DMS53 treated with DMSO at 0.1 percent for 48 hours (cell line): ENCODE results near the gene HSD11B1.

Experiments used
- DNase-seq: peaks from one replicate; lab custom pipeline; 2025; ENCODE audit not compliant: unreplicated experiment; lab: John Stamatoyannopoulos, UW

HSD11B1 gene

DNA sequence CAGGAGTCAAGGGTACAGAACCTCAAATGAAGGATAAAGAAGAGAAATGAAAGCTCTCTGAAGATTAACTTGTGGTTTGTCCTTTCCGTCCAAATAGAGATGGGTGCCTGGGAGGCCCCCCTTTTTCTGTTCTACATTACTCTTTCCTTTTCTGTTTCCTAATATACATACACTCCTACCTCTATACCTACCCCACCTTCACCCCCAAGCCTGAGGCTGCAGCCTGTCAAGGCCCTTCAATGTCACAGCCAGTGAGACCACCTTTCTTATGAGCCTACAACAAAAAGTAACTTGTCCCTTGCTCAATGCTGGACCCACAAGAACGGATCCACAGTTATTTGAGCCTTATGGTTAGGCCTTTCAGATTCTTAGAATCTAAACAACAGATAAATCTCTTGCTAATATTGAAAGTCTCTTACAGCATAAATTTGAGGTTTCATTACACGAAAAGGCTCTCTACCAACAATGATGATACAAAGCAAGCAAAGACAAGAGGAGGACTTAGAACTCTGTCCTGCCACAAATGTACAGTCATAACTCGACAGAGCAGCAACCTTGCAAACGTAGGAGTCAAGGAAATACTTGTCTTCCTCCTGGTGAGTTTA lies 47.1 kb downstream of the HSD11B1 start:
- DNase-seq = no peak

DNA sequence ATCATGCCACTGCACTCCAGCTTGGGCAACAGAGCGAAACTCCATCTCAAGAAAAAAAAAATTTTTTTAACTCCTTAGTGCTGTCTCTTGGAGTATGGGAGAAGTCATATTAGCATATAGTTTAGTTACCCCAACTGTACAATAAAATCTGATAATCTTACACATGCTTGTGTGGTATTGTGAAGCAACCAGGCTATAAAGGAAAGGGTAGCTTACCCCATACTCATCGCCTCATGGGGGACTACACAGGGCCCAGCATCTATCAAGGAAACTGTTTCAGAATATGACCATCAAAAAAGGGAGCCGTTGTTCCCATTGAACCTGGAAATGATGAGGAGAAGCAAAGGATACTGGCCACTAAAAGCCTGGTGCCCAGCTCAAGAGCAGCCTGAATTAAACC lies 48.2 kb downstream of the HSD11B1 start:
- no peak for DNase-seq

DNA sequence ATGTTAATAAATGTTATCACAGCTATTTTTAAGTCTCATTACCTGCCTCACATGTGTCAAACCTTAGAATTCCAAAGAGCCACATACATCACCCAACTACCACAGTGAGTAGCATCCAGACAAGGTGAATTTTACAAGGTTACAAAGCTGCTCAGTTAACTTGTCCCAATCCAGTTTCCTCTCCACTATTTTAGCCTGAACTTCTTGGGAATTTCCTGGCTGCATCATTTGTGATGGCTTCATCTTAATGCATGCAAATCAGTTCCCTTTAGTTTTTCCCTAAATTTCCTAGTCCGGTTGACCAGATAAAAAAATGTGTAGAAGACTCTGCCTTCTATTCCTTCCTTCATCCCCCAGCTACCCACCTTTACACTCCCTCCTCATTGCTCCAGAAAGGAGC lies 50.6 kb downstream of the HSD11B1 start:
- no peak for DNase-seq

DNA sequence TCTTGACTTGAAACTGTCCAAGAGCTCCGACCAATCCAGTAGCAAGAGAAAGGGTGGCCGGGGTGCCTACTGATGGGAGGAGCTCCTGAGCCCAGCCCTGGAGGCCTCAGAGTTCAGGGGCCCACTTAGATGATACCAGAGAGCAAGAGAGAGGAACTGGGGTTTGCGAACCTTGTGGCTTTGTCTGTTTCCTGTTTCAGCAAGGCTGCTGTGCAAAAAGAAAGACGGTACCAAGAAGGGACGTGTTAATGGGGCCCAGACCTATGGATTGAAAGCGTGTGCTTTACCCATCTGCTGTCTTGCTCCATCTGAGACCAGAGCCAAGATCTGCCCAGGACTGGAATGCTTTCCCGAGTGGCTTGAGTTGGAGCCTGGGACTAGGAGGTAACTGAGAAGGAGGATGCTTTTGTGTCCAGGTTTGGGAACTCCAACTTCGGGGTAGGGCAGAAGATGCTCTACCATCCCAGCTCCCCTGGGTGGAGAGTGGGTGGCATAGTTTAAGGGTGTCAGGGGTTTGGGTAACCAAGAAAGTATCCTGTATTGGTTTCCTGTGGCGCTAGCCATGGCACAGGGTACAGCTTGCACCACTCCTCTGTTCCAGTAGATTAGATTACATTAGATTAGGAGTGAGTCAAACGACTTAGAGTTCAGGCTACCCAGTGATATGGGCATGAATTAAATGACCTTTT lies 51.4 kb downstream of the HSD11B1 start, which contains the start of gene TRAF3IP3:
TRAF3IP3 (plus strand) TSS at position 128 of the 689 bp plus-strand sequence. CDS start 3,987 bp downstream, outside the sequence.
- no peak for DNase-seq

- no peak for DNase-seq
These were observed 52.2 kb downstream of the HSD11B1 start for GRCh38 chr1:209756615-209757445.

GRCh38 chr1:209758400-209758799 lies 53.8 kb downstream of the HSD11B1 start:
- no peak for DNase-seq

GRCh38 chr1:209759829-209760359 lies 55.2 kb downstream of the HSD11B1 start:
- no peak for DNase-seq

DNA sequence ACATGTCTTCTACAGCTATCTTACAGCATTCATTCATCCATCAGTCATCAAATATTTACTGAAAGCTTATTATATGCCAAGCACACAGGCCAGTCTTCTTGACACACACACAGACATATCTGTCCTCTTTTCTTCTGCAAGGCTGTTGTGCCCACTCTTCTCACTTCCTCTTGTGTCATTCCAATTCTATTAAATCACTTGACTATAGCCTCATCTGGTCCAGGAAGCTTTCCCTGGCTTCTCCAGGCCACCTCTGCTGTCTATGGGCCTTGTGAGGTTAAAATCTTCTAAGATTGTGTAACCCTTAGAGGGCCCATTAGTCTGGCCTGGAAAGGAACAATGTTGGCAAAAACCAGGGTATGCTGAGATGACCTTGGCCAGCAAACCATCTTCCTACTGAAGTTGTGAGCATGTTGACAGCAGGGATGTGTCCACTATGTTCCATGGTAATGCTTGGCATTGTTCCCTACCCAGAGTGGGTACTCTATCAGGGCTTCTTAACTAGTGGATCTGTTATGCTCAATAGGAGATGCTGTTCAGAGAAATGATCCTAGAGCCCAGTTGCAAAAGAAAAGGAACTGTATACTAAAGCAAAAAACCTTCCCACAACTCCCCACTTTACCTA lies 56.5 kb downstream of the HSD11B1 start:
- no peak for DNase-seq

GRCh38 chr1:209766051-209766450 lies 61.4 kb downstream of the HSD11B1 start:
- DNase-seq = no peak

- no peak for DNase-seq
These were observed 62.5 kb downstream of the HSD11B1 start for GRCh38 chr1:209767096-209767495.

- no peak for DNase-seq
These were observed 63.1 kb downstream of the HSD11B1 start for GRCh38 chr1:209767706-209768105.

- no peak for DNase-seq
These were observed 63.7 kb downstream of the HSD11B1 start for GRCh38 chr1:209768354-209768774.

- no peak for DNase-seq
These were observed 64.7 kb downstream of the HSD11B1 start for GRCh38 chr1:209769171-209769904.

- no peak for DNase-seq
These were observed 65.3 kb downstream of the HSD11B1 start for GRCh38 chr1:209769971-209770370.

- DNase-seq = no peak
These were observed 66.2 kb downstream of the HSD11B1 start for GRCh38 chr1:209770636-209771415.

DNA sequence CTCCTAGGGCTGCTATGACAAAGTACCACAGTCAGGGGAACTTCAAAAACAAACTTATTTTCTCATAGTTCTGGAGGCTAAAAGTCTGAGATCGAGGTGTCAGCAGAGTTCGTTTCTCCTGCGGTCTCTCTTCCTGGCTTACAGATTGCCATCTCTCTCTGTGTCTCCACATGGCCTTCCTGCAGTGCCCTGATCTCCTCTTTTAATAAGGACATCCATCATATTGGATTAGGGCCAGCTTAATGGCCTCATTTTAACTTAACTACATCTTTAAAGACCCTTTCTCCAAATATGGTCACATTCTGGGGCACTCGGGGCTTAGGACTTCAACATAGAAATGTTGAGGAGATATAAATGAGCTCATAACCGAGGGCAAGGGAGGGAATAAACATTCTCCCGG lies 67.5 kb downstream of the HSD11B1 start:
- no peak for DNase-seq

DNA sequence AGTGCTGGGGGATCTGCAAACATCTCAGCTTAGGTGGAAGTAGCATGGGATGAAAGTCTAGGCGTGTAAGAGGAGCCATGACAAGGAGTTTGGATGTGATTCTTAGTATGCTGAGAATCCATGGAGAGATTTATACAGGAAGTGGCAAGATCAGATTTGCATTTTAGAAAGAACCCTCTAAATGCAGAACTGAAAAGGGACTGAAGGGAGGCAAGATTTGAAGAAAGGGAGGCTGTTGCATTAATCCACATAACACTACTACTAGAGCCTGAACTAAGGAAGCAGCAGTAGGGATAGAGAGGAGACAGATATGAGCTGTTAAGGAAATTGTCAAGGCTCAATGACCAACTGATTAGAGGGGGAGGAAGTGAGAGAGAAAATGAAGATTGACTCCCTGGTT lies 69.9 kb downstream of the HSD11B1 start:
- no peak for DNase-seq

- DNase-seq = no peak
These were observed 71.0 kb downstream of the HSD11B1 start for GRCh38 chr1:209775678-209776077.

DNA sequence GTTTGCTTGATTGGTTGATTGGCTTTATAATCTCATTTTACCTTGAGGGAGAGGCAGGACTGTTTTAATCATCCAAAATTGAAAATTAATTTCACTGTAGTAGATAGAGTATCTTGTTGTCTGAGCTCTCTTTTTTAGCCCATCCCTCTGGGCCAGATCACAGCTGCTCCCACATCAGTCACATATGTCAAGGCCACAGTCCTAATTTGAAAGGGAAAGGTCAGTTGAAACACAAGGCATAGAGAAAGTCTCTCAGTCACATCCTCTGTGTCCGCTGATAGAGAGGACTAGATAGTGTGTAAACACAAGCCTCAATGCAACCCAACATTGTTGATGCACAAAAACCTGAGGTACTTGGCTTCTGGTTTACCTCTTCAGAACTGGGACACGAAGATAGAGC lies 72.9 kb downstream of the HSD11B1 start:
- no peak for DNase-seq

DNA sequence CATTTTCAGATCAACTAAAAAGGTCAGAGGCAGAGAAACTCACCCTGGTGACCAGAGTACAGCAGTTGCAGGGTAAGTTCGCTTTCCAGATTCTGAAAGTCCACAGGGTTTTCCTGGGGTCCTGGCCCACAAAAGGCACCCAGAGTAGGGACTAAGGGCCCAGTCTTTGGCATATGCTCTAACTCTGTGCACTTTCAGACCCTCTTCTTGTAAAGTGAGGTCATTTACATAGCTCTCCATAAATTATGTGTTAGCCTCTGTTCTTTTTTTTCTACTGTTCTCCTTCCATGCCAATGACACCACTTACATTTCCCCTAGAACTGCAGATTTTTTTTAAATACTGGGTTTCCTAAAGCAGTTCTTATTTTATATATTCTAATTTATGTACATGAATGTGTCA lies 73.5 kb downstream of the HSD11B1 start:
- DNase-seq = no peak
